HG03108 (cell line): ENCODE results near the gene ATP2C2.
"Not testable (repeated sequence)": the region's sequence is repeated elsewhere in the genome, so short reads cannot be mapped to it uniquely, and the experiment has no call there.

Experiments
- ATAC-seq: cut with Tn5 transposase; IDR thresholded peaks from one replicate; pipeline ENCODE4 v1.9.1; 2021; ENCODE audit warnings: moderate library complexity; ENCODE audit not compliant: unreplicated experiment

Gene ATP2C2

GRCh38 chr16:84368308-84368996, at the start of gene ATP2C2:
TSS of gene ATP2C2 (plus strand) at chr16:84368538. CDS start at chr16:84368616, 78 bp downstream.
- ATAC-seq: no peak

DNA sequence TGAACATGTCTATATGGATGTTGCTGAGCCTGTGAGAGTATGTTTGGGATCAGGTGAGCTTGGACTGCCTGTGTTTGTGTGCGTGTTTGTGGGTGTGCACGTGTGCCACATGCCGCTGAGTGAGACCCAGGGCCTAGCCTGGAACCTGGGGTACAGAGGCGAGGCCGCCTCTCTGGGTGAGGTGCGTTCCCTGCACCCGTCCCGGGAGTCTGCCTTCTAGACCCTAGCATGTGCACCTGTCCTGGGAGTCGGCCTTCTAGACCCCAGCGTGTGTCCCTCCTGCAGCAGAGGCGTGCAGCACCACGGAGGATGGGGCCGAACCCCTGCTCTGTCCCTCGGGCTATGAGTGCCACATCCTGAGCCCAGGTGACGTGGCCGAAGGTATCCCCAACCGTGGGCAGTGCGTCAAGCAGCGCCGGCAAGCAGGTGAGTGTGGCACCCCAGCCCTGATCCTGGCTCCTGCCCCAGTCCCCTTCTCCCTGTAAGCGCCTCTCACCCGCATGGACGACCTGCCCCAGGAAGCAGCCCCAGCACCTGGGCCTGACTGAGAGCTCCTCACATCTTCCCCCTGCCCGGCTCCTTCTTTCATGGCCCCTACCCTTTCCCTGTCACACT, 49.1 kb upstream of the ATP2C2 start:
- ATAC-seq: no peak

GRCh38 chr16:84320511-84320910, 47.8 kb upstream of the ATP2C2 start:
- ATAC-seq: no peak

DNA sequence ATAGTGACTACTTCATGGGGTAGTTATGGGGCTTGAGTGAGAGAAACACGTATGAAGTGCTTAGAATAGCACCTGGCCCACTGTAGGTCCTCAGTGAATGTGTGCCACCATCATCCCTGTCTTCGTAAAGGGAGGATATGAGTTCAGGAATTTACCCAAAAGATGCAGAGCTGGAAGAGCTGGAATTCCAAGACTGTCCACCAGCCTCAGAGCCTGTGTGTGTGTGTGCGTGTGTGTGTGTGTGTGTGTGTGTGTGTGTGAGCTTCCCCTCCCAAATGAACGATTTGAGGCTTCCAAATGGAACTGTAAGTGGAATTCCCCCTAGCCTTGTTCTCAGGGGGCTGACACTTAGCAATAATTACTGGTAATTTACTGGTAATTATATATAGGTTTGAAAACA, 46.4 kb upstream of the ATP2C2 start:
- no peak for ATAC-seq

GRCh38 chr16:84322749-84323148, 45.6 kb upstream of the ATP2C2 start:
- no peak for ATAC-seq

- no peak for ATAC-seq
Observed at GRCh38 chr16:84323606-84324005, 44.7 kb upstream of the ATP2C2 start.

- no peak for ATAC-seq
Observed at GRCh38 chr16:84324434-84325262, 43.7 kb upstream of the ATP2C2 start.

DNA sequence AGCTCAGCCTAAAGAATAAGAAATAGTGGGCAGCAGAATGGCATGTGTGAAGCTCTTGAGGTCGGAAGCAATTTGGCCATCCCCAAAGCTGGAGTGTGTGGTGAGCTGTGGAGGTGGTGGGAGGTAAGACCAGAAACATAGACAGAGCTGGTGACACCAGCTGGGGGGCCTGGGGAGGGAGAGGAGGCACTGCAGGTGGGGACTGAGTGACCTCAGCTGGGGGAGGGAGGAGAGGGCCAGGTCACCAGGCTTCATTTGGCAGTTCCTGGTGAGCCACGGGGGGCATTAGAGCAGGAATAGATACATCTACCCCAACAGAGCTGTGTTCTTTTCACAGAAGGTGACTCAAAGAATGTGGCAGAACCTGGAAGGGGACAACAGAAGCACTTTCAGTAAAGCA, 41.8 kb upstream of the ATP2C2 start:
- ATAC-seq: no peak

GRCh38 chr16:84327926-84328505, 40.3 kb upstream of the ATP2C2 start:
- ATAC-seq: no peak

DNA sequence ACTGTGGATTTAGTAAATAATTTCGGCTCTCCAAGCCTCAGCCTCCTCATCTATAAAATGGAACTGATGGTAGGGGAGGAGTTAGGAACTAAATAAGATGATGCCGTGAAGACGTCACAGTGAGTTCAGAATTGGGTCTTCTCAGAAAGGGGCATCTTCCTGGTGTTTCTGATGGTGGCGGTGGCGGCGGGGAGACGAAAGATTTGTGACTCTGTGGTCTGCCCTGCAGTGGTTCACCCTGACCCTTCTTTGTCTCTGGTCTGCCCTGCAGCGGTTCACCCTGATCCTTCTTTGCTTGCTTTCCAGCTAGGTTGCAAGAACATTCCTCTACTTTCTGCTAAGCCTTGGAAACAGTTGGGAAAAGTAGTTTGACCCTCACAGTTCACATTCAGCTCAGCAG, 39.3 kb upstream of the ATP2C2 start:
- no peak for ATAC-seq

- no peak for ATAC-seq
Observed at GRCh38 chr16:84329843-84330684, 38.3 kb upstream of the ATP2C2 start.

DNA sequence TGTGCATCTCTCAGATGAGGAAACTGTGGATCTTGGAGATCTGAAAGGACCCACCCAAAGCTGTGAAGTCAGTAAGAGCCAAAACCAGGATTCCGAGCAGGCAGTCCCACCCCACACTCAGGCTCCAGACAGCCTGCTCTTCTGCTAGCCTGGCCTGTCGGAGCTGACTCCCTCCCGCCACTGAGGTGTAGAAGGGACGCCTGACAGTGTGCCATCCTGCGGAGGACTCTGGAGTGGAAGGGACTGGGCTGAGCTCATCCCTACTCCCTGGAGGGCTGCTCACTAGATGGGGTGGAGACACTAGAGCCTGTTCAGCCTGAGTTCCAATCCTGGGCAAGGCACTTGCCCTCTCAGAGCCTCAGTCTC, 37.7 kb upstream of the ATP2C2 start:
- no peak for ATAC-seq

- no peak for ATAC-seq
Observed at GRCh38 chr16:84331998-84332780, 36.1 kb upstream of the ATP2C2 start.

GRCh38 chr16:84332975-84333684, 35.2 kb upstream of the ATP2C2 start:
- no peak for ATAC-seq

GRCh38 chr16:84334058-84334457, 34.3 kb upstream of the ATP2C2 start:
- no peak for ATAC-seq

DNA sequence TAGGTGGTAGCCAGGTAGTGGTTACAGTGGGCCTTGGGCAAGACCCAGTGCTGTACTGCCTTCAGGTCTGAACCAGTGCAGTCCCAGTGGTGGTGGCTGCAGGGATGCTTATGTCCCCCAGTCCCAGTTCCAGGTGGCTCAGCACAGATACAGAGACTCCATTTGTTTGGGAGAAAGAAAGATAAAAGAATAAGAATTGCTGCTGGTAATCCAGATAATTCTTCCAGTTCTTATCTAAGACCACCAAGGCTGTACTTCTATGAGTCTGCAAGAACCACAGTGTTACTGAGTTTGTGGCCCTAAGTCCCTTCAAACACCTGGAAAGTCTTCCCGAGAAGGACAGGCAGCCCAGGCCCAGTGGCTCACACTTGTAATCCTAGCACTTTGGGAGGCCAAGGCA, 33.9 kb upstream of the ATP2C2 start:
- no peak for ATAC-seq

GRCh38 chr16:84337236-84337635, 31.1 kb upstream of the ATP2C2 start:
- ATAC-seq: not testable (repeated sequence)

DNA sequence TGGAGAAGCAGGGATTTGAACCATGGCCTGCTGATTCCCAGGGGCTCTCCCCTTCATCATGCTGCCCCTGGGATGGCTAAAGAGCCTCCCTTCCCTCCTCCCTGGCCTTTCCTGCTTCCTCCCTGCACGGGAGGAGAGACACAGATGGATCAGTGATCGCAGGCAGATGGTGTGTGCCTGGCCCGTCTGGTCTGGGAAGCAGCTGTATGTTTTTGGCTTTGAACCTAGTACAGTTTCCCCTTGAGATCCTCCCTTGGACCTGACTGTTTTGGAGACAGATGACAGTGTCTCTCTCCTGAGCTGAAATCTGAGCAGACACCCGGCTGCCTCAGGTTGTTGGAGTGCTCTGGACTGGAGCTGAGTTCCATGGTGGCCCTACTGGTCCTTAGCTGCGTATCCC, 29.0 kb upstream of the ATP2C2 start:
- no peak for ATAC-seq

GRCh38 chr16:84339766-84340165, 28.6 kb upstream of the ATP2C2 start:
- ATAC-seq: no peak
